Liver (tissue), 9 donors: ENCODE measurements around the gene RFX7. TPM values are rescaled to one million over a fixed set of nuclear protein-coding genes. Genes with fewer than 3 reads are reported as not detected.

Experiments used
- DNase-seq: peaks from one replicate; pipeline ENCODE4 v3.0.0-alpha.2; 2017; ENCODE audit warnings: low spot score
- H3K27ac ChIP-seq, 2 donors: one replicate each; pipeline ENCODE4 v1.7.0; 2013; ENCODE audit warnings: inconsistent platforms in 2 of 2, low read length in 2 of 2, control low read depth in 1 of 2, low read depth in 1 of 2, mild to moderate bottlenecking in 1 of 2
- H3K27me3 ChIP-seq, 4 donors: one replicate each; pipeline versions ENCODE4 v1.6.1 to v1.7.0; 2013; ENCODE audit warnings: low read length in 3 of 4, inconsistent platforms in 1 of 4, mild to moderate bottlenecking in 1 of 4, moderate library complexity in 1 of 4; ENCODE audit not compliant: control insufficient read depth in 4 of 4, insufficient read depth in 4 of 4
- H3K36me3 ChIP-seq, 4 donors: one replicate each; pipeline versions ENCODE4 v1.6.1 to v1.7.0; 2013; ENCODE audit warnings: low read length in 3 of 4, mild to moderate bottlenecking in 3 of 4, low read depth in 1 of 4, moderate library complexity in 1 of 4; ENCODE audit not compliant: control insufficient read depth in 4 of 4, insufficient read depth in 3 of 4
- H3K4me1 ChIP-seq, 4 donors: one replicate each; pipeline versions ENCODE4 v1.6.1 to v1.7.0; 2013; ENCODE audit warnings: low read length in 3 of 4, mild to moderate bottlenecking in 3 of 4, moderate library complexity in 1 of 4; ENCODE audit not compliant: control insufficient read depth in 4 of 4, insufficient read depth in 4 of 4
- H3K4me3 ChIP-seq, 3 donors: one replicate each; pipeline versions ENCODE4 v1.6.1 to v1.7.0; 2013; ENCODE audit warnings: low read length in 3 of 3, control low read depth in 1 of 3, low read depth in 1 of 3, mild to moderate bottlenecking in 1 of 3
- H3K9ac ChIP-seq, 2 donors: one replicate each; pipeline ENCODE4 v1.7.0; 2013; ENCODE audit warnings: low read length in 2 of 2, mild to moderate bottlenecking in 2 of 2, moderate library complexity in 2 of 2, control low read depth in 1 of 2, low read depth in 1 of 2
- H3K9me3 ChIP-seq, 4 donors: one replicate each; pipeline versions ENCODE4 v1.6.1 to v1.7.0; 2013; ENCODE audit warnings: low read length in 3 of 4; ENCODE audit not compliant: control insufficient read depth in 4 of 4
- EGR1 ChIP-seq, 2 donors: IDR thresholded peaks; 2 replicates each; pipeline ENCODE4 v1.6.1; 2016 to 2018; ENCODE audit warnings: antibody characterized with exemption in 2 of 2, low read depth in 2 of 2
- FOXA2 ChIP-seq: IDR thresholded peaks from 2 replicates; pipeline ENCODE4 v1.6.1; 2016; ENCODE audit warnings: antibody characterized with exemption
- GABPA ChIP-seq, 2 donors: IDR thresholded peaks in 1 of 2; conservative IDR thresholded peaks in 1 of 2; 2 replicates each; pipeline ENCODE4 v1.6.1; 2016; ENCODE audit warnings: antibody characterized with exemption in 2 of 2, mild to moderate bottlenecking in 1 of 2, moderate library complexity in 1 of 2
- HNF4A ChIP-seq, 2 donors: conservative IDR thresholded peaks; 2 replicates each; pipeline ENCODE4 v1.6.1; 2016; ENCODE audit warnings: antibody characterized with exemption in 2 of 2, mild to moderate bottlenecking in 2 of 2
- HNF4G ChIP-seq: IDR thresholded peaks from 2 replicates; pipeline ENCODE4 v1.6.1; 2016; ENCODE audit warnings: antibody characterized with exemption
- NR2F2 ChIP-seq: IDR thresholded peaks from 2 replicates; pipeline ENCODE4 v1.6.1; 2016; ENCODE audit warnings: antibody characterized with exemption
- RAD21 ChIP-seq, 2 donors: IDR thresholded peaks; 2 replicates each; pipeline ENCODE4 v1.6.1; 2016; ENCODE audit warnings: antibody characterized with exemption in 2 of 2, mild to moderate bottlenecking in 2 of 2
- RXRA ChIP-seq, 2 donors: IDR thresholded peaks; 2 replicates each; pipeline ENCODE4 v1.6.1; 2017 to 2018; ENCODE audit warnings: antibody characterized with exemption in 2 of 2, mild to moderate bottlenecking in 1 of 2
- SP1 ChIP-seq: IDR thresholded peaks from 2 replicates; pipeline ENCODE4 v1.6.1; 2018; ENCODE audit warnings: antibody characterized with exemption, mild to moderate bottlenecking
- TAF1 ChIP-seq: conservative IDR thresholded peaks from 2 replicates; pipeline ENCODE4 v1.6.1; 2016; ENCODE audit warnings: antibody characterized with exemption, mild to moderate bottlenecking
- YY1 ChIP-seq: IDR thresholded peaks from 2 replicates; pipeline ENCODE4 v1.6.1; 2016; ENCODE audit warnings: antibody characterized with exemption, mild to moderate bottlenecking
- WGBS: extraction: QIAGEN DNeasy Blood & Tissue Kit; methylation state at CpG from one replicate; pipeline ENCODE4 v1.1.7; 2013; 5-methylcytosine and 5-hydroxymethylcytosine counted together
- polyA plus RNA-seq, 2 donors: library from polyadenylated mRNA; stranded (reverse) in 1 of 2; unstranded in 1 of 2; fragments of 200-250 nt in 1 of 2; fragments of >200 nt in 1 of 2; fragmentation: Nextera tagmentation in 1 of 2; extraction: Ambion mirVana in 1 of 2; gene quantifications; one replicate each; pipeline versions ENCODE4 v1.2.1 to v1.2.3, GENCODE V29; 2013 to 2015
- total RNA-seq, 2 donors: library from RNA; depleted of rRNA; stranded (reverse); fragments of >200 nt; gene quantifications; one replicate each; pipeline ENCODE4 v1.2.3, GENCODE V29; 2014
- TF ChIP-seq, protein P1 (sequence below): IDR thresholded peaks from 2 replicates; pipeline ENCODE4 v1.6.1; 2016; ENCODE audit warnings: antibody characterized with exemption
- TF ChIP-seq, protein P2 (sequence below): IDR thresholded peaks from 2 replicates; pipeline ENCODE4 v1.6.1; 2016; ENCODE audit warnings: antibody characterized with exemption
- TF ChIP-seq, protein P3 (sequence below): IDR thresholded peaks from 2 replicates; pipeline ENCODE4 v1.6.1; 2016; ENCODE audit warnings: antibody characterized with exemption, mild to moderate bottlenecking
- TF ChIP-seq, protein P4 (sequence below): IDR thresholded peaks from 2 replicates; pipeline ENCODE4 v1.6.1; 2016; ENCODE audit warnings: antibody characterized with exemption
- donor health status: healthy.
- donor health status: healthy.
- donor health status: healthy.
- donor health status: healthy.
- donor health status: healthy.

The RFX7 gene
- total and polyA plus RNA-seq, 4 donors: 1.3 to 4.2 (median 1.9) TPM

DNA sequence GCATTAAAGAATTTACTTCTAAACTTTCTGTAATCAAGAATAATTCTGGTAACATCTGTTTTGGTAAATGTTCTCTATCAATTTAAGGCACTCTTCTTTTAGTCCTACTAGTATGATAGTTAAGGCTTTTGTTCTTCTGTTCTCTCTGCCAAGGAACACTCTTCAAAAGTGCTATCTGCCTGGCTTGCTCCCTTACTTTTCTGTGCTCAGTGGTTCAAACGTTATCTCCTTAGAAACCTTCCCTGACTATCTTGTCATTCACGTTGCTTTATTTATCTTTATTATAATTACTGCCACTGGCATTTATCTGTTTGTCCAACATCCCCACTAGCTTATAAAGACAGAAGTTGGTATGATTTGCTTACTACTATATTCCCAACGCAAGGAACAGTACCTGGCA is 59.2 kb downstream of the RFX7 start:
- no peak overlapping the region for H3K27ac ChIP-seq
- no peak overlapping the region for H3K4me3 ChIP-seq
- peaks cover 0 to 5% (median 2%) of the 10 kb centered on the region in 4 donors for H3K4me1 ChIP-seq
- no peak overlapping the region for H3K9ac ChIP-seq
- TF ChIP-seq NR2F2 (no peak), RAD21 (IDR thresholded peaks at IDR 0.05) (no peak), EGR1 (IDR thresholded peaks at IDR 0.05; ENCODE audit: low read depth in 2 of 2) (no peak), FOXA2 (no peak), GABPA (IDR thresholded peaks at IDR 0.05 in 1 of 2, conservative IDR thresholded peaks at IDR 0.05 in 1 of 2) (no peak), TAF1 (no peak), HNF4G (no peak), RXRA (IDR thresholded peaks at IDR 0.05) (no peak)
- TF ChIP-seq, protein P1, sequence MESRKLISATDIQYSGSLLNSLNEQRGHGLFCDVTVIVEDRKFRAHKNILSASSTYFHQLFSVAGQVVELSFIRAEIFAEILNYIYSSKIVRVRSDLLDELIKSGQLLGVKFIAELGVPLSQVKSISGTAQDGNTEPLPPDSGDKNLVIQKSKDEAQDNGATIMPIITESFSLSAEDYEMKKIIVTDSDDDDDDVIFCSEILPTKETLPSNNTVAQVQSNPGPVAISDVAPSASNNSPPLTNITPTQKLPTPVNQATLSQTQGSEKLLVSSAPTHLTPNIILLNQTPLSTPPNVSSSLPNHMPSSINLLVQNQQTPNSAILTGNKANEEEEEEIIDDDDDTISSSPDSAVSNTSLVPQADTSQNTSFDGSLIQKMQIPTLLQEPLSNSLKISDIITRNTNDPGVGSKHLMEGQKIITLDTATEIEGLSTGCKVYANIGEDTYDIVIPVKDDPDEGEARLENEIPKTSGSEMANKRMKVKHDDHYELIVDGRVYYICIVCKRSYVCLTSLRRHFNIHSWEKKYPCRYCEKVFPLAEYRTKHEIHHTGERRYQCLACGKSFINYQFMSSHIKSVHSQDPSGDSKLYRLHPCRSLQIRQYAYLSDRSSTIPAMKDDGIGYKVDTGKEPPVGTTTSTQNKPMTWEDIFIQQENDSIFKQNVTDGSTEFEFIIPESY: no peak
- TF ChIP-seq, protein P2, sequence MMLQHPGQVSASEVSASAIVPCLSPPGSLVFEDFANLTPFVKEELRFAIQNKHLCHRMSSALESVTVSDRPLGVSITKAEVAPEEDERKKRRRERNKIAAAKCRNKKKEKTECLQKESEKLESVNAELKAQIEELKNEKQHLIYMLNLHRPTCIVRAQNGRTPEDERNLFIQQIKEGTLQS: no peak
- TF ChIP-seq, protein P3, sequence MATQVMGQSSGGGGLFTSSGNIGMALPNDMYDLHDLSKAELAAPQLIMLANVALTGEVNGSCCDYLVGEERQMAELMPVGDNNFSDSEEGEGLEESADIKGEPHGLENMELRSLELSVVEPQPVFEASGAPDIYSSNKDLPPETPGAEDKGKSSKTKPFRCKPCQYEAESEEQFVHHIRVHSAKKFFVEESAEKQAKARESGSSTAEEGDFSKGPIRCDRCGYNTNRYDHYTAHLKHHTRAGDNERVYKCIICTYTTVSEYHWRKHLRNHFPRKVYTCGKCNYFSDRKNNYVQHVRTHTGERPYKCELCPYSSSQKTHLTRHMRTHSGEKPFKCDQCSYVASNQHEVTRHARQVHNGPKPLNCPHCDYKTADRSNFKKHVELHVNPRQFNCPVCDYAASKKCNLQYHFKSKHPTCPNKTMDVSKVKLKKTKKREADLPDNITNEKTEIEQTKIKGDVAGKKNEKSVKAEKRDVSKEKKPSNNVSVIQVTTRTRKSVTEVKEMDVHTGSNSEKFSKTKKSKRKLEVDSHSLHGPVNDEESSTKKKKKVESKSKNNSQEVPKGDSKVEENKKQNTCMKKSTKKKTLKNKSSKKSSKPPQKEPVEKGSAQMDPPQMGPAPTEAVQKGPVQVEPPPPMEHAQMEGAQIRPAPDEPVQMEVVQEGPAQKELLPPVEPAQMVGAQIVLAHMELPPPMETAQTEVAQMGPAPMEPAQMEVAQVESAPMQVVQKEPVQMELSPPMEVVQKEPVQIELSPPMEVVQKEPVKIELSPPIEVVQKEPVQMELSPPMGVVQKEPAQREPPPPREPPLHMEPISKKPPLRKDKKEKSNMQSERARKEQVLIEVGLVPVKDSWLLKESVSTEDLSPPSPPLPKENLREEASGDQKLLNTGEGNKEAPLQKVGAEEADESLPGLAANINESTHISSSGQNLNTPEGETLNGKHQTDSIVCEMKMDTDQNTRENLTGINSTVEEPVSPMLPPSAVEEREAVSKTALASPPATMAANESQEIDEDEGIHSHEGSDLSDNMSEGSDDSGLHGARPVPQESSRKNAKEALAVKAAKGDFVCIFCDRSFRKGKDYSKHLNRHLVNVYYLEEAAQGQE: no peak
- TF ChIP-seq, protein P4, sequence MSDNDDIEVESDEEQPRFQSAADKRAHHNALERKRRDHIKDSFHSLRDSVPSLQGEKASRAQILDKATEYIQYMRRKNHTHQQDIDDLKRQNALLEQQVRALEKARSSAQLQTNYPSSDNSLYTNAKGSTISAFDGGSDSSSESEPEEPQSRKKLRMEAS: no peak
- 91% methylated on average over 3 of the region's 3 CpGs for WGBS
- H3K27me3 ChIP-seq: no peaks in the 10 kb centered on the region
- no peak for DNase-seq
- peaks cover 0 to 2% (median 0%) of the 10 kb centered on the region in 4 donors for H3K9me3 ChIP-seq
- no peaks in the 10 kb centered on the region for H3K36me3 ChIP-seq

DNA sequence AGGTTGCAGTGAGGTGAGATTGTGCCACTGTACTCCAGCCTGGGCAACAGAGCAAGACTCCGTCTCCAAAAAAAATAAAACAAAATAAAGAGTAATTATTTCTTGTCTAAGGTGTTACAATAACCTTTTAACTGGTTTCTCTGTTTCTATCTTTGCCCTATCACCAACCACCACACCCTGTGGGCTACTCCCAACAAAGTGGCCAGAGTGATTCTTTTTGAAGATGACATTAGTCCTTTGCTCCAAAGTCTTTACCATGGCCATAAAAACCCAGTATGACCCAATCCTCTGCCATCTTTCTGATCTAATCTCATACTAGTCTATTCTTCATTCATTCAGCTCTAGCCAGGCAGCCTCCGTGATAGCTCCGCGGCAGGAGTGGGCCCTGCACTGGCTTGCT is 62.8 kb downstream of the RFX7 start:
- no peak overlapping the region for H3K9ac ChIP-seq
- no peak for TF ChIP-seq YY1
- TF ChIP-seq, protein P2: no peak
- no peak for TF ChIP-seq FOXA2
- TF ChIP-seq SP1: no peak
- TF ChIP-seq EGR1 (IDR thresholded peaks at IDR 0.05; ENCODE audit: low read depth in 2 of 2): no peak
- TF ChIP-seq HNF4A (conservative IDR thresholded peaks at IDR 0.05): no peak
- WGBS: 96% methylated on average over 4 of the region's 4 CpGs
- no peaks in the 10 kb centered on the region for H3K36me3 ChIP-seq
- peaks cover 0 to 2% (median 0%) of the 10 kb centered on the region in 4 donors for H3K9me3 ChIP-seq
- no peaks in the 10 kb centered on the region for H3K27me3 ChIP-seq
- no peak overlapping the region for H3K27ac ChIP-seq
- no peaks in the 10 kb centered on the region for H3K4me1 ChIP-seq
- DNase-seq: no peak
- no peak overlapping the region for H3K4me3 ChIP-seq
